Ishikawa (cell line): ENCODE data around the gene ACO2.

ENCODE experiments used
- CEBPB ChIP-seq: IDR thresholded peaks from 2 replicates; pipeline ENCODE4 v1.6.1; 2012
- CREB1 ChIP-seq: IDR thresholded peaks from 2 replicates; pipeline ENCODE4 v1.6.1; 2012; ENCODE audit warnings: low read depth
- EGR1 ChIP-seq: IDR thresholded peaks from 2 replicates; pipeline ENCODE4 v1.6.1; 2012
- EP300 ChIP-seq: IDR thresholded peaks from 2 replicates; pipeline ENCODE4 v1.6.1; 2012; ENCODE audit warnings: borderline replicate concordance
- FOXM1 ChIP-seq: IDR thresholded peaks from 2 replicates; pipeline ENCODE4 v1.6.1; 2012; ENCODE audit warnings: low read depth, borderline replicate concordance
- MAX ChIP-seq: IDR thresholded peaks from 2 replicates; pipeline ENCODE4 v1.6.1; 2012
- NFIC ChIP-seq: IDR thresholded peaks from 2 replicates; pipeline ENCODE4 v1.6.1; 2012
- RAD21 ChIP-seq: IDR thresholded peaks from 2 replicates; pipeline ENCODE4 v1.6.1; 2012; ENCODE audit warnings: low read depth
- REST ChIP-seq: IDR thresholded peaks from 2 replicates; pipeline ENCODE4 v1.6.1; 2012; ENCODE audit warnings: low read depth, mild to moderate bottlenecking
- TAF1 ChIP-seq: IDR thresholded peaks from 2 replicates; pipeline ENCODE4 v1.6.1; 2012; ENCODE audit warnings: low read depth, mild to moderate bottlenecking
- TCF12 ChIP-seq: IDR thresholded peaks from 2 replicates; pipeline ENCODE4 v1.6.1; 2012; ENCODE audit warnings: low read depth
- TEAD4 ChIP-seq: IDR thresholded peaks from 2 replicates; pipeline ENCODE4 v1.6.1; 2012
- USF1 ChIP-seq: IDR thresholded peaks from 2 replicates; pipeline ENCODE4 v1.6.1; 2012
- YY1 ChIP-seq: IDR thresholded peaks from 2 replicates; pipeline ENCODE4 v1.6.1; 2012; ENCODE audit warnings: low read depth
- ZBTB7A ChIP-seq: IDR thresholded peaks from 2 replicates; pipeline ENCODE4 v1.6.1; 2012; ENCODE audit warnings: low read depth

ACO2 gene

GRCh38 chr22:41561335-41561734, 92.4 kb downstream of the ACO2 start:
- TF ChIP-seq RAD21, result no peak
- no peak for TF ChIP-seq MAX
- TF ChIP-seq ZBTB7A, result no peak
- no peak for TF ChIP-seq CEBPB
- TF ChIP-seq EP300, result no peak
- TF ChIP-seq EGR1, result no peak
- no peak for TF ChIP-seq FOXM1
- TF ChIP-seq USF1, result no peak
- no peak for TF ChIP-seq NFIC
- TF ChIP-seq TAF1, result no peak
- no peak for TF ChIP-seq TCF12
- TF ChIP-seq CREB1, result no peak
- no peak for TF ChIP-seq YY1
- TF ChIP-seq REST, result no peak
- no peak for TF ChIP-seq TEAD4

GRCh38 chr22:41561788-41562187, 92.9 kb downstream of the ACO2 start:
- TF ChIP-seq ZBTB7A (no peak), RAD21 (no peak), REST (no peak), CEBPB (no peak), TAF1 (no peak), EP300 (no peak), CREB1 (no peak), NFIC (no peak), FOXM1 (no peak), TCF12 (no peak), YY1 (no peak), EGR1 (no peak), TEAD4 (no peak), USF1 (no peak), MAX (no peak)

- no peak for TF ChIP-seq FOXM1
- no peak for TF ChIP-seq TEAD4
- no peak for TF ChIP-seq TCF12
- no peak for TF ChIP-seq USF1
- TF ChIP-seq CEBPB, result no peak
- no peak for TF ChIP-seq RAD21
- no peak for TF ChIP-seq REST
- no peak for TF ChIP-seq TAF1
- TF ChIP-seq CREB1, result no peak
Observed at GRCh38 chr22:41562461-41562860, 93.5 kb downstream of the ACO2 start.

- TF ChIP-seq CEBPB, result no peak
- TF ChIP-seq NFIC, result no peak
- no peak for TF ChIP-seq EGR1
- no peak for TF ChIP-seq ZBTB7A
- TF ChIP-seq CREB1, result no peak
- no peak for TF ChIP-seq EP300
- TF ChIP-seq USF1, result no peak
- no peak for TF ChIP-seq TAF1
- TF ChIP-seq FOXM1, result no peak
Observed at GRCh38 chr22:41563051-41563711, 94.3 kb downstream of the ACO2 start.
